GM21723 (cell line): ENCODE data around the gene MRPS31.
A peak's percentile ranks its signal among the peaks of the same experiment; 100 is the strongest.

Source experiments
- ATAC-seq: cut with Tn5 transposase; IDR thresholded peaks from one replicate; pipeline ENCODE4 v1.9.1; 2021; ENCODE audit warnings: mild to moderate bottlenecking, moderate library complexity; ENCODE audit not compliant: unreplicated experiment

Gene MRPS31

DNA sequence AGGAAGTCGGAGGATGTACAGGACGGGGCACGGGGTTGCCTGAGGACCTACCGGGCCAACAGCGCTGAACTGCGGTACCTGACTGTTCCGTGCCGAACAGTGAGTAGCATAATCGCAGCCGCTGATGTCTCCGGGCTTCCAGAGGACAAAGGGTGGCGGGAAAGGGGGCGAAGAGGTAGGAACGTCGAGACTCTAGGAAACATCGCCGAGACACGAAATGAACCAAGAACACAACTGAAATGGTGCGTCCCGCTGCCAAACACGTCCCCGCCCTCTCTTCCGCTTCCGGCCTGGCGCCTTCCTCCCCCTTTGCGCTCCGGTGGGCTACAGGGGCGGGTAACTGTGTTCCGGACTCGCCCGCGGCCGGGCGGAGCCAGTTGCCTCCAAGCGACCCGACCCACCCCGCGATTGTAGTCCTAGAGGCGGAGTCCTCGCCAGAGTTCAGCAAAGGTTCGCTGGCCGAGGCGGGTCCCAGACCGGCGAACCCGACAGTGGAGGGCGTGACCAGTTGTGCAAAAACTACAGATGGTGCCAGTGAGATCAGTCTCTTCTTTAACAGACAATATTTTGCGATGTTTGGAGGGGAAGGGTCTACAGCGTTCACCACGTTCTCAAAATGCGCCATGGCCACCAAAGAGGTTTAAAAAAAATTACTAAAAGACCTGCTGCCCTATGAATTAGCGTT lies at the start of gene MRPS31:
Gene MRPS31 (minus strand): TSS at position 257 of the 685 bp plus-strand sequence. CDS start 54 bp downstream, at position 203.
- peak; percentile 97 for ATAC-seq

DNA sequence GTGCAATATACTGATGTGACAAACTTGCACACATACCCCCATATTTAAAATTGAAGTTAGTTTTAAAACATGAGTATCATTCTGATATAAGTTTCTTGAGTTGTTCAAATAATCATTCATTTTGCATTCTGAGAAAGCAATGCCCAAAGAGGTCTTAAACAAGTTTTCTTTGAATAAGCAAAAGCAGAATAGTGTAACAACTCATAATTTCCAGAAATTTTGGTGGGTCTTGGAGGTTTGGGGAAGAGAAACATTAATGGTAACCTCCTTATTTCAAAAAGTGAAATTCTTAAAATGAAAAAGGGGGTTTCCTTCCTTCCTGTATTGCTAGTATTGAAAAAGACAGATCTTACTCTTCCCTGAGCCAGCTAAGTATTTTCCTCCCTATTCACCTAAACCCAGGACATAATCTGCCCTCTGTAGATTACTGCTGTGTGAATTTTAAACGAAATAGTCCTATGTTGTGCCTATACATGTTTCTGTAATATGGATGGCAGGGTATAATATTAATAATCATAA lies 48.9 kb upstream of the MRPS31 start:
- no peak for ATAC-seq

DNA sequence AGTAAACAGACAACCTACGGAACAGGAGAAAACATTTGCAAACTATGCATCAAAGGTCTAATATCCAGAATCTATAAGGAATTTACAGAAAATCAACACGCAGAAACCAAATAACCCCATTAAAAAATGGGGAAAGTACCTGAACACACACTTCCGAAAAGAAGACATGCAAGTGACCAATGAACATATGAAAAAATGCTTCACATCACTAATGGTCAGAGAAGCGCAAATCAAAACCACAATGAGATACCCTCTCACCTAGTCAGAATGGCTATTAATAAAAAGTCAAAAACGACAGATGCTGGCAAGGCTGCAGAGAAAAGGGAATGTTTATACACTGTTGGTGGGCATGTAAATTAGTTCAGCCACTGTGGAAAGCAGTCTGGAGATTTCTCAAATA lies 47.9 kb upstream of the MRPS31 start:
- no peak for ATAC-seq

DNA sequence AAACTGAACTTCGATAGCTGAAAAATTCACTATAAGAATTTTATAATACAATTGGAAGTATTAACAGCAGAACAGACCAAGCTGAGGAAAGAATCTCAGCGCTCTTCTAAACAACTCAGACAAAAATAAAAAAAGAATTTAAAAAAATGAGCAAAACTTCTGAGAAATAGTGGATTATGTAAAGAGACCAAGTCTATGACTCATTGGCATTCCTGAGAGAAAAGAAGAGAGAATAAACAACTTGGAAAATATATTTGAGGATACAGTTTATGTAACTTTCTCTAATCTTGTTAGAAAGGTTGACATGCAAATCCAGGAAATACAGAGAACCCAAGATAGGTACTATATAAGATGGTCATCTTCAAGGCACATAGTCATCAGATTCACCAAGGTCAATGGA lies 43.8 kb upstream of the MRPS31 start:
- ATAC-seq = no peak

DNA sequence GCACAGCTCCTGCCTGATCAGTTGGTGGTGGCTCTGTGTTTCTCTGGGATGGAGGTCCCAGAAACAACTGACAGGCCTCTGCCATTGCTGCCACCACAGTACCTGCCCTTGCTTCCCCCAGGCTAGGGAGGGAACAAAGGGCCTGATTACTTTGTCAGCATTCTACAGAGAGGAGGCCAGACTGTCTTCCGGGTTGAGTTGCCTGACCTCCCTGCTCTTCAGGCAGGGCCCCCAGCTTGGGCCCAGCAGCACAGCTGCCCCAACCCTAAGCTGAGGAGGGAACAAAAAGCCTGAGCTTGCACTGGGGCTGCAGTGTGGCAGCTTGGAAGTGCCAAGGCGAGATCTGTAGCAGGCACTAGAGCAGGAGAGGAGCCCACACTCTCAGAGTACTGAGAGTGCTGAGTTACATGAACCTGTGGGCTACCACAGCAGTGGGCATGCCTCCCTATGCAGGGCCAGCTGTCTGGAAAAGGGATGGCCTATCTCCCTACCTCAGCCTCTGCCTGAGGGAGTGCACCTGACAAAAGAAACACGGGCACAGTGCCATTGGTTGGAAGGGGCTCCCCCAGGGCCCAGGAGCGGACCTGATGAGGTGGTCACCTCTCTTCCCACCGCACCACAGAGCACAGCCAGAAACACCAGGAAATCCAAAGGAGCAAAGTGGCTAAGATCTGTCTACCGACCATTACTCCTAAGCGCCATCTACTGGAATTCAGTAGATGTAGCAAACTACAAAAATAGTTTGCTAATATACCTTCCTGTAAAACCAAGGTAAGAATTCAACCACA lies 42.9 kb upstream of the MRPS31 start:
- no peak for ATAC-seq

DNA sequence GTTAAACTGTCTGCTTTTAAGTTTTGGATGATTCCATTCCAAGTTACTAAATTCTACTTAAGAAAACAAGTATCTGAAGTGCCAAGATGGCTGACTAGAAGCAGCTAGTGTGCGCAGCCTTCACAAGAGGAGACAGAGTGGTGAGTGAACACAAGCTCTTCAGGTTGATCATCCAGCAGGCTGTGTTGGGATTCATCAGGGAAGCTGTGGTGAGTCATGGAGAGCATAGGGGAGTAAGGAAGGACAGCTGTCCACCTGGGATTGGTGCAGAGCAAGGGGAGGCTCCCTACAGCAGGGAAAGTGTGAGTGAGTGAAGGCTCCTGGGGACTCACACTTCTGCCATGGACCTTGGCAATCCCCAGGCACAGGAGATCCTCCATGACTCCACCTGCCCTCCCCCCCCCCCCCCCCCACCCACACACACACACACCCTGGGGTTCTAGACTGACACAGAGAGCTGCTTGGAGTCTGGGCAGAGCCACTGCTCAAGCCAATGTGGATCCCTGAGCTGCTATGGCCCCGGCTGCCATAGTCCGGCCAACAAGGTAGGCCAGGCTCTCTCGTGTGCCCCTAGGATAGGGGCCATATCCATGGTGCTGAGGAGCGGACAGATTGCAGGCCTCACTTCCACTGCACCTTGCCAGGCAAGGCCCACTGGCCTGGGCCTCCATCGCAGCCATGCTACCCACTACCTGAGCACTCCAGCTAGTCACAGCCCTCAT lies 41.9 kb upstream of the MRPS31 start:
- no peak for ATAC-seq

DNA sequence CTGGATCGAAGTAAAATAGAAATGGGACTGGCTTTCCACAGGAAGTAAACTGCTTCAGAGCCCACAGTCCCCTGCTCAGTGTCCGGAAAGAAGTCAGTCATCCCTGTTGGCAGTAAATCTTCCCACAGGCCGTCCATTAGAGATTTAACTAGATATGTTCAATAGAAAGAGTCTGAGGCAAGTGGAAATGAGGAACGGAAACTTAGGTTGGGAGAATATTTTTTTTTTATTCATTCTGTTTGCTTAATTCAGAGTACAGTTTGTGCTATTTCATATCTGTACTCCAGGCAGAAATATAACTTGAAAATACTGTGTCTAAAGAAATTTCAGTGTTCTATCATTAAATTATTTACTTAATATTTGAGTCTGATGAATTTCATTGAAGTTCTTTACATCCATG lies 41.1 kb upstream of the MRPS31 start:
- no peak for ATAC-seq

DNA sequence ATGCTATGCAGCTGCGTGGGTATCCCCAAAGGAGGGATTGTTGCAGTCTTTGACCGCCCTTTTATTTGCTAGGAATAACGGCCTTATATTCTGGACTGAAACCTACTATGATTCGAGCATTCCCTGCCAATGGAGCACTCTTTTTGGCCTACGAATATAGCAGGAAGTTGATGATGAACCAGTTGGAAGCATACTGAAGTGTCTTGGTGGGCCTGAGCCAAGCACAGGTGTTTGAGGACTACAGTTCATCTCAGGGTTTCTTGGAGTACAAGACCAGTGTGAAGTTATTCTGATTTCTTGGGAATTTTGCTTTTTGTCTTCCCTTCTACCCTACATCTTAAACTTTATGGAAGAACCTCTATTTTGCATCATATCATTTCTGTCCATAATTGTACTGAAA lies 38.5 kb upstream of the MRPS31 start:
- ATAC-seq = no peak

DNA sequence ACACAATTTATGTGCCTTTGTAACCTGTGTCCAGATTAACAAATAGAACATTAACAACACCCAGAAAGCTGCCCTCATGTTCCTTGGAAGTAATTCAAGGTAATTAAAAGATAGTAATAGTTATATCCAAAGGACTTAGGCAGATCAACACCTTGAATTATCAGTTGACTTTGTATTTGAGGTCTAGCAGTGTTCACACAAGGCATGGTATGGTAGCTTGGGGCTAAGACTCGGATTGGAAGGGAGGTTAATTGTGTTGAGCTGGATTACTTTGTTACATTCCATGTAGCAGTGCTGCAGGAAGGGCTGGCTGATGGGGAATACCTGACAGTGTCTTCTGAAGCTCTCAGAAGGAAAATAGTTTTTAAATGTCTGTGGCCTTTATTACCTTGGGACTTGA lies 35.3 kb upstream of the MRPS31 start:
- ATAC-seq = no peak

DNA sequence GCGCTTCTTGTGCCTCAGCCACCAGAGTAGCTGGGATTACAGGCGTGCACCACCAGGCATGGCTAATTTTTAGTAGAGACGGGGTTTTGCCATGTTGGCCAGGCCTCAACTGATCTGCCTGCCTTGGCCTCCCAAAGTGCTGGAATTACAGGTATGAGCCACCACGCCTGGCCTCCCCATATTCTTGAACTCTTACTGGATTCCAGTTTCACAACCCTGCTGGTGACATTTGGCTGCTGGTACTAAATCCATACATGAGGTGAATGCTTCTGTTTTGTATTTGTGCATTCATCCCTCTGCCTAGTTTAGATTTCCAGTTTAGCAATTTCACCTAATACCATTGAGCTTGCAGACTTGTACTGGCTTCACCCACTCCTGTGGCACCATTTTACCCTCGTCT lies 32.3 kb upstream of the MRPS31 start:
- ATAC-seq = no peak

DNA sequence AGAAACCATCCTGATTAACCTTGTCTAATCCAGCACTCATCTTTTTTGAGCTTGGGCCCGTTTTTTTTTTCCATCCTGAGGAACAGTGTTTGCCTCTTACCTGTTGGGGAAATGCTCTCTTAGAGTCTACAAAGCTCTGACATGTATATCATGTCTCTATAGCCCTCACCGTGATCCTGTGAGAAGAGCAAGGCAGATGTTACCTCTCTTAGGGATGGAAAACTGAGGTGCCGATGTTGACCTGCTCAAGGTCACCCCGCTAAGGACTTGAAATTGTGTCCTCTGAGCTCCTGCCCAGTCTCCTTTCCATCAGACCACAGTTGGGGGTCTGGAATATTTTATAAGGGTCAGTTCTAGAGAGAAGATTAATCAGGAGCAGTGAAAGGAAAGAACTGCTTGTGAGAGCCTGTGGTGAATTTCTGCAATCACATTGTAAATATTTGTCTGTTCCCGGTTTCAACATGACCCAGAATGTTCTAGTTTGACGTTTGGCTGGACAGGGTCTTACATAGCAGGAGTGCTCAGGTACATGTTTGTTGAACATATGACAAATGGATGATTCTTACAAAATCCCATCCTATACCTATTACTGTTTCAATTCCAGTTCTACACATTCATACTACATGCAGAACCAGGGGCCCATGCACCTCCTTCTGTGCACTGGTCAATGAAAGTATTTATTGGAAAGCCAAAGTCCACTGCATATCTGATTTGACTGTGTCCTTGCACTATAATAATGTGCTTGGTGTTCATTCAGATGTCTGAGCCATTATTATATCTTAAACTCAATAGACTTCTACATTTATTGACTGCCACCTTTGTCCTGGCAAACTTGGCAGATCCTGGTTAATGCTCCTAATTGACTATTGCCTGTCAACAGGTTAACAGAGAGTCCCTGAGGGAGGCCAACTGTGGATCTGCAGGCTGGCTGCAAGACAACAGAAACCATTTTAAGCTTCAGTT lies 30.5 kb upstream of the MRPS31 start:
- ATAC-seq = no peak

DNA sequence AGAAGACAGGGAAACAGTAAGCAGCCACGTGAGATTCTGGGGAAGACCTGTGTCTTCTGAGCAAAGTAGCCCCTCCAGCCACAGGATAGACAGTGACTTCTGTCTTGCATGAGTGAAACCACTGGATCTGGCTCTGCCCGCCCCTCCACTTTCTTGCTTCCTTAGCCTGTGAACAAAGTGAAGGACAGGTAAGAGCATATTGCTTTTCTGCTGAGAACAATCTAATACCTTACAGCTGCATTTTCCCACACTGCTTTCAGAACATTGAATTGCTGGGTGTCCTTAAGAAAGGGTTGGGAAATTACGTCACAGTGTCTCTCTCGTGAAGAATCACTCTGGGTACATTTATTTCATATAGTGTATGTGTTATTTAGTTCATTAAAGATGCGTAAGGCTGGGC lies 29.6 kb upstream of the MRPS31 start:
- no peak for ATAC-seq

DNA sequence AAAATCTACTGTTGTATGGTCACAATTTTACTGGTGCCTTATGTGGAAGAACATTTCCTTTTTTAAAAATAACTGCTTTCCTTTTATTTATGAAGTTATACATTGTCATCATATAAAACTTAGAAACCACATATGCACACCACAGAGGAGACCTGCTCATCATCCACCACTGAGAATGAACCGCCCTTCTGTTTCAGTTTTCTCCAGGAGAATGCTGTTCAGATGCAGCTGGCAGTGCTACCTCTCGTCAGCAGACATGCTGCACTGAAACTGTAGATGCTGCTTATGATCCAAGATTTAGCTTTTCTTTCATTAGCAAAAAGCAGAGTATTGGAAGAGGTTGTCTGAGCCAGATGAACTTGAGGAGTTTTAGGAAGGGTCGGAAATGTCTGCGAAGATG lies 28.5 kb upstream of the MRPS31 start:
- no peak for ATAC-seq

DNA sequence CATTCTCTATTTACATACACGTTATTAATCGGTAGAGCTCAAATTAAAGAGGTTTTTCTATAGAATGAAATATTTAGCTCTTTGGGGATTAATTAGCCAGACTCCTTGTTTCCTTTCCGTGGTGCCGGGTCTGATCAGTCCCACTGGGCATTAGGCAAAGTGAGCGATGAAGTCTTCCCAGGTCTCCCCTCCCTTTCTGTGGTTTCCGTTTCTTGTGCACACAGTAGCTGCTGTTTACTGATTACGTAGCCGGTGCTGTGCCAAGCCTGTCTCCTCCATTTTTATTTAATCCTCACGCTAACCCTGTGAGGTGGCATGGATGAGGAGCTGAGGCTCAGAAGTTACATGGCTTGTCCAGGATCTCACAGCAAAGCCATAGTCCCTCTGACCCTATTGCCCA lies 27.4 kb upstream of the MRPS31 start:
- no peak for ATAC-seq

DNA sequence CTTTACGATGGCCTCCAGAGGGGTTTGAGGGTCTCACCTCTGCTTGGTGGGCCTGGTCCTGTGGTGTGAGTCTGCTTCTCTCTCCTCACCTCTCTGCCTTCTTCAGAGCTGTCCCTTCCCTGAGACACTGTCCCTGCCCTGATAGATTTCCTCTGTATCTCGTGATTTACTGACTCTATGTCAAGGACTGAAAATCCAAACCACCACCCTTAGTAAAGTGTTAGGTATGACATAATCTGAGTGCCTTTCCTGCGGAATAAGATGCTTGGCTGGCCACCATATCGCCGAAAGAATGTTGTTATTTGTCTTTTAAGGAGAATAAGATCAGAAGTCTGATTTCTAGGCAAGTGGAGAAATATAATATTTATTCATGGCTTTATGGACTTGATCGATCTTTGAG lies 25.7 kb upstream of the MRPS31 start:
- no peak for ATAC-seq

DNA sequence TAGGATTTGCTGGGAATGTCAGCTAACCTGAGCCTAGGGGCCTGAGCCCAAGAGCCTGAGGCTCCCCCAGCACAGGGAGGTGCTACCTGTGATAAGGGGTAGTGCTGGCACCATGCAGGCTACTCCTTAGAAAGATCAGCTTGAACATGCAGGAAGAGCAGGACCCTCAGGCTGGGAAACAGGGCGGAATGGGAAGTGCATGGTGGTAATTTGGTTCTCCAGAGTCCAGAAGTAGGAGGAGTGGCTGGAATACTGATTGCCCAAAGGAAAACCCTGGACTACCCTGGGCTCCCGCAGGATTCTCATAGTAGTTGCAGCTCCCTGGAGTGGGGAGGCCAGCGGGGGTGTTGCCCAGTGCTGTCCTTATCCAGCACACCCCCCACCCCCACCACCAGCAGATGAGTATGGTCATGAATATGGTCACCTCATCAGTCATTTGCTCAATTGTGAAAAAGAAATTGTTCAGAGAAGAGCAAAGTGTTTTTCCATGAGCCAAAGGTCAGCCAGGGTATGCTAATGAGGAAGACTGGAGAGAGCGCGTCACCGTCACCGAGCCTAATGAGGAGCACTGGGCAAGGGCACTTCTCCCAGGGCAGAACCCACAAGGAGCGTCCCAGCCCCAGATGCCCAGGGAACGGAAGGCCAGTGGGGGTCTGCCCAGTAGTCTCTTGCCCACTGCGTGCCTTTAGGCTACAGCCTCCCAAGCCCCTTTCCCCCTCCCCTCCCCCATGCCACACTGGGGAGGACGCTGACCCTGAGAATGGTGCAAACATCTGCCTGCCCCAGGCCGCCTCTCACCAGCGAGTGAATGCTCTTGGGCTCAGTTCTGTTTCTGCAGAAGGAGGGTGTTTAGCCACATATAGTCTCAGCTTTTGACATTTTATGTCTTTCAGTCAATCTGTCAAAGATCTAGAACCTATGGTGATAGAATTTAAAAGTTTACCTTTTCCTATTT lies 23.7 kb upstream of the MRPS31 start:
- ATAC-seq = no peak

DNA sequence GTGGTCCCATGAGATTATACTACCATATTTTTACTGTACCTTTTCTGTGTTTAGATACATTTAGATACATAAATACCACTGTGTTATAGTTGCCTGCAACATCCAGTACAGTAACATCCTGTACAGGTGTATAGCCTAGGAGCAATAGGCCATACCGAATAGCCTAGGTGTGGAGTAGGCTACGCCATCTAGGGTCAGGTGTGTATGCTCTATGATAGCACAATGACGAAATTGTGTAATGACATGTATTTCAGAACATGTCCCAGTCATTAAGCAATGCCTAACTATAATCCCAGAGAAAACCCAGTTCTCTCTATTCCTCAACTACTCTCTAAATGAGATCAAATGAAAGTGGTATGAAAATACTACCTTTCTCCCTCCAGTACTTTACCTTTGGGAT lies 22.3 kb upstream of the MRPS31 start:
- no peak for ATAC-seq

DNA sequence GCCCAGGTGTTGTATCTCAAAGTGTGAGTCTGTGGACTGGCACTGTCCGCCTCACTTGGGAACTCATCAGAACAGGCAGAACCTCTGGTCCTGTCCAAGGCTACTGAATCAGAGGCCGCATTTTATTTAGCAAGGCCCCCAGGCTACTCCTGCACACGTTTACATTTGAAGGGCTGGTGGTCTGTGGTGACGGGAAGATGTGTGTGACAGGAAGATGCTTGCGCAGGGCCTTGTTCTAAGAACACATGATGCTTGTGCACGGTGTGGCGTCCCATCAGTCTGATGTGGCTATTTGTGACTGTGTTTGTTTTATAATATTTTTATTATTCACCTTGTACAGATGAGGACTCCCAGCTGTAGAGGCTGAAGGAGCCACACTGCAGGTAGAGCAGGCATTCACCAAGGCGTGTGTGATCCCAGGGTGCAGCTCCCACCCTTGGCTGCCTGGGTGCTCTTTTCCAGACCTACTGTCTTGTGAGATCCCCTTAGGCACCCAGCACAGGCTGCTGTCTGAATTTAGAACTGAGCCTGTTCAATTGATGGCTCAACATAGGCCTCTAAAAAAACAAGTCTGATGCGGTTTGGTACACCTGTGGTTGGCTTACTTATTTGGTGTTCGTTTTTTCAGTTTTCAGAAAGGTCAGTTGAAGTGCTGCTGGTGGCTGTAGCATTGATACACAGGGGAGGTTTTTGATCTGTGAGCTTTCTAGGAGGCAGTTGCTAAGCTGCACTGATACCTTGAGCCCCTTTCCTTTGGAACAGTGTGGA lies 21.5 kb upstream of the MRPS31 start:
- peak; percentile 40 for ATAC-seq

DNA sequence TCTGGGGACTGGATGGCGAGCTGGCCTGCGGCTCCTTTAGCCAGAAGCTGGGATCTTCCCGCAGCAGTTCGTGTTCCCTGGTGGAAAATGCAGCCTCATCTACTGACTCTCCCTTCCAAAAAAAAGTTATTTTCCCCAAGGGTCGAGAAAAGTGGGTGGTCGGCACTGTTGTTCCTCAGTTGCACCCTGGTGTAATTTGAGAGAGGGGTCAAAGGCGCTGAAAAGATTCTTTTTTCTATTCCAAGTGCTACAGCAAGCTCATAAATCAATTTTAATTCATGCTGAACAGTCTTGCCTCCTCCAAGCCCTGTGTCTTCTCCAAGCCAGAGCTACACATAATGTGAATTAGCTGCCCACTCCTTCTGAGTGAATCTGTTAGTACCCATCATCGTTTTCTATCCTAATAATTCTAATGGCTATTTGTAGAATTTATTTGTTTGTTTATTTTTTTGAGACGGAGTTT lies 19.2 kb upstream of the MRPS31 start:
- ATAC-seq = no peak
